ENCODE data around the gene ARHGEF2. TPM values are rescaled to one million over a fixed set of nuclear protein-coding genes. Genes with fewer than 3 reads are reported as not detected.

ARHGEF2 gene
- total RNA-seq, 2 experiments from 2014 or later: 78.8 to 133 TPM

DNA sequence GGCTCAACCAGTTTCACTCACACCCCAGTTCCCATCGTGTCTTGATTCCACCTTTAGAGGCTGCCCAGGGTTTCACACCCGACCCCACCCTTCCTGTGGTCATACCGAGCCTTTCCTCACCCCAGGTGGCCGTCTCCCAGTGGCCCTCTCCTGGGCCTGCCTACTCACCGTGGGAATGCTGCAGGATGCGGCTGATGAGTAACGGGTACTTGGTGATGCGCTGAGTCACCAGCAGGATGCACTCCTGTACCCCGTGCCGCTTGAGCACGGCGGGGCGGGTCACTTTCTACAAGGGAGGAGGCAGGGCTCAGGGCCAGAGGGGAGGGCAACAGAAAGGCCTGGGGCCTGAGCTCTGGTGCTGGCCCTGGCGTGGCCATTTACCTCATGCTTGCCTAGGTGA, 16.4 kb downstream of the ARHGEF2 start:
- Histone ChIP-seq H3K79me2 (ENCODE audit: insufficient read depth, low read depth, low read length) (no peaks in the 10 kb centered on the region; the same call in 1 of the 2 replicates), H3K36me3 (ENCODE audit: insufficient read depth, low read length) (peaks cover 89% of the 10 kb centered on the region), H3K4me1 (ENCODE audit: insufficient read depth, low read length, poor library complexity, severe bottlenecking) (peaks cover 42% of the 10 kb centered on the region), H3K9me2 (ENCODE audit: insufficient read depth, low read length) (no peaks in the 10 kb centered on the region), H2AFZ (ENCODE audit: low read length) (no peak overlapping the region), H3K4me3 (ENCODE audit: low read depth, low read length, poor library complexity, severe bottlenecking) (no peak overlapping the region), H3K9me3 (ENCODE audit: low read length) (no peaks in the 10 kb centered on the region), H3K27ac (ENCODE audit: low read depth, low read length, poor library complexity, severe bottlenecking) (no peak overlapping the region), H4K20me1 (ENCODE audit: insufficient read depth, low read length) (no peaks in the 10 kb centered on the region), H3K4me2 (ENCODE audit: low read length) (no peak overlapping the region)
- CTCF ChIA-PET (ENCODE audit: unreplicated experiment): no interaction called here
- no peak for TF ChIP-seq EZH2phosphoT487 (IDR thresholded peaks at IDR 0.05; ENCODE audit: borderline replicate concordance, low read depth, low read length)
- TF ChIP-seq, protein P1, sequence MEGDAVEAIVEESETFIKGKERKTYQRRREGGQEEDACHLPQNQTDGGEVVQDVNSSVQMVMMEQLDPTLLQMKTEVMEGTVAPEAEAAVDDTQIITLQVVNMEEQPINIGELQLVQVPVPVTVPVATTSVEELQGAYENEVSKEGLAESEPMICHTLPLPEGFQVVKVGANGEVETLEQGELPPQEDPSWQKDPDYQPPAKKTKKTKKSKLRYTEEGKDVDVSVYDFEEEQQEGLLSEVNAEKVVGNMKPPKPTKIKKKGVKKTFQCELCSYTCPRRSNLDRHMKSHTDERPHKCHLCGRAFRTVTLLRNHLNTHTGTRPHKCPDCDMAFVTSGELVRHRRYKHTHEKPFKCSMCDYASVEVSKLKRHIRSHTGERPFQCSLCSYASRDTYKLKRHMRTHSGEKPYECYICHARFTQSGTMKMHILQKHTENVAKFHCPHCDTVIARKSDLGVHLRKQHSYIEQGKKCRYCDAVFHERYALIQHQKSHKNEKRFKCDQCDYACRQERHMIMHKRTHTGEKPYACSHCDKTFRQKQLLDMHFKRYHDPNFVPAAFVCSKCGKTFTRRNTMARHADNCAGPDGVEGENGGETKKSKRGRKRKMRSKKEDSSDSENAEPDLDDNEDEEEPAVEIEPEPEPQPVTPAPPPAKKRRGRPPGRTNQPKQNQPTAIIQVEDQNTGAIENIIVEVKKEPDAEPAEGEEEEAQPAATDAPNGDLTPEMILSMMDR (conservative IDR thresholded peaks at IDR 0.05; ENCODE audit: low read length): no peak
- no peak for DNase-seq (ENCODE audit: low spot score)
- BruUV-seq (replicated peaks): no TSS peak
- POLR2A ChIA-PET: interaction anchor here (0.6 to 1.8 kb wide), 2 partner anchors 15 to 58 kb away, joined by 4 to 9 read pairs; no protein-coding TSS in a partner anchor
- intact Hi-C loops (cut with micrococcal nuclease; ENCODE audit: unreplicated experiment): no loop called here

- TF ChIP-seq EZH2phosphoT487 (IDR thresholded peaks at IDR 0.05; ENCODE audit: borderline replicate concordance, low read depth, low read length): no peak
- TF ChIP-seq, protein P1 (conservative IDR thresholded peaks at IDR 0.05; ENCODE audit: low read length): no peak
- peaks cover 42% of the 10 kb centered on the region for H3K4me1 ChIP-seq (ENCODE audit: insufficient read depth, low read length, poor library complexity, severe bottlenecking)
- peak overlapping the region; percentile 66 for H3K4me2 ChIP-seq (ENCODE audit: low read length)
- H2AFZ ChIP-seq (ENCODE audit: low read length): no peak overlapping the region
- POLR2A ChIA-PET: interaction anchor here (0.5 to 1.6 kb wide), 8 partner anchors 11 to 24 kb away, joined by 3 to 10 read pairs (median 4); partner anchors contain the start of gene ARHGEF2
- no TSS peak for BruUV-seq (replicated peaks)
- H3K9me2 ChIP-seq (ENCODE audit: insufficient read depth, low read length): no peaks in the 10 kb centered on the region
- H4K20me1 ChIP-seq (ENCODE audit: insufficient read depth, low read length): no peaks in the 10 kb centered on the region
- peak overlapping the region; percentile 33 for H3K4me3 ChIP-seq (ENCODE audit: low read depth, low read length, poor library complexity, severe bottlenecking)
- peak overlapping the region; percentile 72 for H3K27ac ChIP-seq (ENCODE audit: low read depth, low read length, poor library complexity, severe bottlenecking)
- H3K79me2 ChIP-seq (ENCODE audit: insufficient read depth, low read depth, low read length): no peaks in the 10 kb centered on the region; the same call in 1 of the 2 replicates
- CTCF ChIA-PET (ENCODE audit: unreplicated experiment): no interaction called here
- H3K36me3 ChIP-seq (ENCODE audit: insufficient read depth, low read length): peaks cover 89% of the 10 kb centered on the region
- DNase-seq (ENCODE audit: low spot score): peak; percentile 67
- intact Hi-C loops (cut with micrococcal nuclease; ENCODE audit: unreplicated experiment): loop anchor here (1.0 kb wide), 1 partner anchor 14 kb away; no protein-coding TSS in a partner anchor
- no peaks in the 10 kb centered on the region for H3K9me3 ChIP-seq (ENCODE audit: low read length)
Measured at GRCh38 chr1:155960081-155960745, 18.1 kb downstream of the ARHGEF2 start.

- intact Hi-C loops (cut with micrococcal nuclease; ENCODE audit: unreplicated experiment): no loop called here
- no peak overlapping the region for H2AFZ ChIP-seq (ENCODE audit: low read length)
- no peak overlapping the region for H3K4me2 ChIP-seq (ENCODE audit: low read length)
- no peaks in the 10 kb centered on the region for H4K20me1 ChIP-seq (ENCODE audit: insufficient read depth, low read length)
- ChIA-PET CTCF (ENCODE audit: unreplicated experiment) (no interaction called here), POLR2A (interaction anchor here (1.6 to 2.5 kb wide), 2 partner anchors 20 to 22 kb away, joined by 4 to 14 read pairs; partner anchors contain the start of gene ARHGEF2)
- no peaks in the 10 kb centered on the region; the same call in 1 of the 2 replicates for H3K79me2 ChIP-seq (ENCODE audit: insufficient read depth, low read depth, low read length)
- H3K36me3 ChIP-seq (ENCODE audit: insufficient read depth, low read length): peaks cover 97% of the 10 kb centered on the region
- H3K9me2 ChIP-seq (ENCODE audit: insufficient read depth, low read length): no peaks in the 10 kb centered on the region
- TF ChIP-seq EZH2phosphoT487 (IDR thresholded peaks at IDR 0.05; ENCODE audit: borderline replicate concordance, low read depth, low read length): no peak
- TF ChIP-seq, protein P1 (conservative IDR thresholded peaks at IDR 0.05; ENCODE audit: low read length): no peak
- DNase-seq (ENCODE audit: low spot score): no peak
- no peak overlapping the region for H3K4me3 ChIP-seq (ENCODE audit: low read depth, low read length, poor library complexity, severe bottlenecking)
- BruUV-seq (replicated peaks): no TSS peak
- no peaks in the 10 kb centered on the region for H3K9me3 ChIP-seq (ENCODE audit: low read length)
- H3K27ac ChIP-seq (ENCODE audit: low read depth, low read length, poor library complexity, severe bottlenecking): no peak overlapping the region
- H3K4me1 ChIP-seq (ENCODE audit: insufficient read depth, low read length, poor library complexity, severe bottlenecking): peaks cover 42% of the 10 kb centered on the region
Measured at GRCh38 chr1:155957411-155957915, 20.9 kb downstream of the ARHGEF2 start.
